H9 (cell line): ENCODE results near the gene OR6Q1. TPM values are rescaled to one million over a fixed set of nuclear protein-coding genes. Genes with fewer than 3 reads are reported as not detected.

Source experiments
- DNase-seq: peaks from one replicate; pipeline ENCODE4 v3.0.0-alpha.2; 2017
- H2AFZ ChIP-seq: one replicate; pipeline ENCODE4 v1.6.1; 2013; ENCODE audit warnings: mild to moderate bottlenecking, low read length, control low read depth, moderate library complexity
- H2AK5ac ChIP-seq: 2 replicates; pipeline ENCODE4 v1.6.1; 2013; ENCODE audit warnings: low read length, control low read depth, mixed read lengths; ENCODE audit not compliant: insufficient read length
- H2BK120ac ChIP-seq: one replicate; pipeline ENCODE4 v1.6.1; 2013; ENCODE audit warnings: low read depth, mild to moderate bottlenecking, low read length, control low read depth, inconsistent platforms; ENCODE audit not compliant: poor library complexity, severe bottlenecking
- H2BK12ac ChIP-seq: 2 replicates; pipeline ENCODE4 v1.6.1; 2013; ENCODE audit warnings: low read length, control low read depth, mixed read lengths, low read depth; ENCODE audit not compliant: insufficient read length
- H2BK15ac ChIP-seq: 2 replicates; pipeline ENCODE4 v1.6.1; 2013; ENCODE audit warnings: low read depth, low read length, control low read depth
- H2BK20ac ChIP-seq: one replicate; pipeline ENCODE4 v1.6.1; 2013; ENCODE audit warnings: low read depth, mild to moderate bottlenecking, low read length, control low read depth, inconsistent platforms; ENCODE audit not compliant: poor library complexity, severe bottlenecking
- H2BK5ac ChIP-seq: 2 replicates; pipeline ENCODE4 v1.6.1; 2013; ENCODE audit warnings: low read length, control low read depth, mixed read lengths; ENCODE audit not compliant: insufficient read length
- H3K14ac ChIP-seq: 2 replicates; pipeline ENCODE4 v1.6.1; 2013; ENCODE audit warnings: low read length, control low read depth; ENCODE audit not compliant: insufficient read depth
- H3K18ac ChIP-seq: 2 replicates; pipeline ENCODE4 v1.6.1; 2013; ENCODE audit warnings: low read depth, mild to moderate bottlenecking, mixed read lengths, low read length, control low read depth; ENCODE audit not compliant: insufficient read length
- H3K23ac ChIP-seq: 2 replicates; pipeline ENCODE4 v1.6.1; 2013; ENCODE audit warnings: low read length, control low read depth, mixed read lengths, low read depth; ENCODE audit not compliant: insufficient read length
- H3K23me2 ChIP-seq: 2 replicates; pipeline ENCODE4 v1.6.1; 2013; ENCODE audit warnings: low read depth, mild to moderate bottlenecking, mixed read lengths, low read length, control low read depth; ENCODE audit not compliant: insufficient read length, poor library complexity, severe bottlenecking
- H3K27ac ChIP-seq: 2 replicates; pipeline ENCODE4 v1.5.1; 2013; ENCODE audit warnings: low read length, control low read depth, mixed read lengths, low read depth; ENCODE audit not compliant: insufficient read length
- H3K27me3 ChIP-seq: 2 replicates; pipeline ENCODE4 v1.6.1; 2013; ENCODE audit warnings: low read length, control low read depth, inconsistent platforms; ENCODE audit not compliant: insufficient read depth
- H3K4ac ChIP-seq: 2 replicates; pipeline ENCODE4 v1.6.1; 2013; ENCODE audit warnings: low read depth, mild to moderate bottlenecking, control low read depth, inconsistent platforms, low read length, moderate library complexity
- H3K4me1 ChIP-seq: 2 replicates; pipeline ENCODE4 v1.6.1; 2013; ENCODE audit warnings: low read length, control low read depth, inconsistent platforms; ENCODE audit not compliant: insufficient read depth
- H3K4me2 ChIP-seq: 2 replicates; pipeline ENCODE4 v1.6.1; 2013; ENCODE audit warnings: low read length, control low read depth, mixed read lengths; ENCODE audit not compliant: insufficient read length, insufficient read depth
- H3K56ac ChIP-seq: 2 replicates; pipeline ENCODE4 v1.6.1; 2013; ENCODE audit warnings: low read depth, mild to moderate bottlenecking, mixed read lengths, low read length, control low read depth; ENCODE audit not compliant: insufficient read length
- H3K79me1 ChIP-seq: 2 replicates; pipeline ENCODE4 v1.6.1; 2013; ENCODE audit warnings: low read depth, mild to moderate bottlenecking, moderate library complexity, low read length, control low read depth, inconsistent platforms; ENCODE audit not compliant: insufficient read depth, poor library complexity, severe bottlenecking
- H3K79me2 ChIP-seq: 2 replicates; pipeline ENCODE4 v1.6.1; 2013; ENCODE audit warnings: low read length, control low read depth, inconsistent platforms; ENCODE audit not compliant: insufficient read depth
- H3K9ac ChIP-seq: 2 replicates; pipeline ENCODE4 v1.6.1; 2013; ENCODE audit warnings: low read length, control low read depth, mixed read lengths; ENCODE audit not compliant: insufficient read length; ENCODE audit errors: extremely low read depth
- H3K9me3 ChIP-seq: one replicate; pipeline ENCODE4 v1.6.1; 2013; ENCODE audit warnings: low read depth, low read length, inconsistent platforms; ENCODE audit not compliant: control insufficient read depth
- H3T11ph ChIP-seq: one replicate; pipeline ENCODE4 v1.6.1; 2013; ENCODE audit warnings: mild to moderate bottlenecking, low read length, control low read depth, inconsistent platforms
- H4K20me1 ChIP-seq: one replicate; pipeline ENCODE4 v1.6.1; 2013; ENCODE audit not compliant: control insufficient read depth, insufficient read length, insufficient read depth
- H4K5ac ChIP-seq: 2 replicates; pipeline ENCODE4 v1.6.1; 2013; ENCODE audit warnings: low read depth, mild to moderate bottlenecking, mixed read lengths, low read length, control low read depth; ENCODE audit not compliant: insufficient read length
- H4K8ac ChIP-seq: replicated peaks from 2 replicates; pipeline ENCODE4 v1.6.1; 2013; ENCODE audit warnings: low read length, control low read depth, mixed read lengths, low read depth; ENCODE audit not compliant: insufficient read length
- H4K91ac ChIP-seq: 2 replicates; pipeline ENCODE4 v1.6.1; 2013; ENCODE audit warnings: low read depth, mild to moderate bottlenecking, moderate library complexity, mixed read lengths, low read length, control low read depth; ENCODE audit not compliant: insufficient read length
- H3K27ac Mint-ChIP-seq, 3 experiments: 2 replicates in 2 of 3; 3 replicates in 1 of 3; pipeline ENCODE4 v1.8.0; 2020 to 2021; ENCODE audit warnings: mixed read lengths in 3 of 3, mild to moderate bottlenecking in 1 of 3, moderate library complexity in 1 of 3
- H3K27me3 Mint-ChIP-seq: 2 replicates; pipeline ENCODE4 v1.8.0; 2021; ENCODE audit warnings: low read depth, mild to moderate bottlenecking, moderate library complexity, mixed read lengths
- H3K36me3 Mint-ChIP-seq, 3 experiments: 2 replicates in 2 of 3; 3 replicates in 1 of 3; pipeline ENCODE4 v1.8.0; 2020 to 2021; ENCODE audit warnings: low read depth in 3 of 3, mixed read lengths in 3 of 3; ENCODE audit not compliant: insufficient read depth in 1 of 3
- H3K4me1 Mint-ChIP-seq, 2 experiments: 2 replicates each; pipeline ENCODE4 v1.8.0; 2020; ENCODE audit warnings: mixed read lengths in 2 of 2
- H3K4me3 Mint-ChIP-seq, 2 experiments: 2 replicates in 1 of 2; 3 replicates in 1 of 2; pipeline ENCODE4 v1.8.0; 2020 to 2021; ENCODE audit warnings: mild to moderate bottlenecking in 2 of 2, mixed read lengths in 2 of 2, moderate library complexity in 1 of 2
- H3K9me3 Mint-ChIP-seq, 2 experiments: 2 replicates in 1 of 2; 3 replicates in 1 of 2; pipeline ENCODE4 v1.8.0; 2020; ENCODE audit warnings: mild to moderate bottlenecking in 2 of 2, mixed read lengths in 2 of 2, moderate library complexity in 1 of 2
- CTCF ChIP-seq: fragments of 200-600 bp; sonication (generic); conservative IDR thresholded peaks from 3 replicates; pipeline ENCODE4 v1.8.0; 2021; ENCODE audit warnings: antibody characterized with exemption, mild to moderate bottlenecking
- WGBS: extraction: QIAGEN DNeasy Blood & Tissue Kit; methylation state at CpG from one replicate; pipeline ENCODE4 v1.1.7; 2013; ENCODE audit warnings: missing lambda C conversion rate, low lambda C conversion rate, mixed read lengths; ENCODE audit not compliant: insufficient read length; ENCODE audit errors: extremely low coverage; 5-methylcytosine and 5-hydroxymethylcytosine counted together
- total RNA-seq: library from RNA; stranded (reverse); gene quantifications from 2 replicates; pipeline ENCODE4 v1.2.1, GENCODE V29; 2021

OR6Q1 gene
- total RNA-seq, 1 experiment from 2014 or later: not detected

- Histone ChIP-seq H3K56ac (no peak overlapping the region), H3K4me2 (no peak overlapping the region), H4K5ac (no peak overlapping the region), H2BK12ac (no peak overlapping the region), H2BK120ac (no peak overlapping the region), H3K9ac (no peak overlapping the region), H3K27me3 (no peaks in the 10 kb centered on the region), H2BK5ac (no peak overlapping the region), H3K79me2 (no peaks in the 10 kb centered on the region), H3K4me1 (peaks cover under 1% of the 10 kb centered on the region; the same call in 1 of the 2 replicates), H4K8ac (no peak overlapping the region), H3K79me1 (no peaks in the 10 kb centered on the region), H4K91ac (no peak overlapping the region), H3K18ac (no peak overlapping the region), H3K23ac (no peak overlapping the region), H3K14ac (no peak overlapping the region), H2BK15ac (no peak overlapping the region), H2AFZ (no peak overlapping the region), H3K9me3 (no peaks in the 10 kb centered on the region), H3K27ac (no peak overlapping the region), H3T11ph (no peak overlapping the region), H4K20me1 (no peaks in the 10 kb centered on the region), H2AK5ac (no peak overlapping the region), H3K23me2 (no peaks in the 10 kb centered on the region), H3K4ac (no peak overlapping the region), H2BK20ac (no peak overlapping the region)
- no peaks in the 10 kb centered on the region; a peak in 4 of 5 replicates for H3K9me3 Mint-ChIP-seq
- DNase-seq: no peak
- no CpG with 5 or more reads among the region's 4 CpGs for WGBS
- H3K27me3 Mint-ChIP-seq: no peaks in the 10 kb centered on the region
- peaks cover 2 to 3% of the 10 kb centered on the region in 2 experiments; a peak in 3 of 4 replicates for H3K4me1 Mint-ChIP-seq
- no peaks in the 10 kb centered on the region; a peak in 1 of 7 replicates for H3K36me3 Mint-ChIP-seq
- H3K27ac Mint-ChIP-seq: no peak overlapping the region
- H3K4me3 Mint-ChIP-seq: no peak overlapping the region
- no peak for TF ChIP-seq CTCF
These were observed 48.0 kb upstream of the OR6Q1 start for GRCh38 chr11:57982776-57983175.
